Osteocyte (in vitro differentiated cells): ENCODE results near the gene HIVEP3. TPM values are rescaled to one million over a fixed set of nuclear protein-coding genes. Genes with fewer than 3 reads are reported as not detected.

Experiments used
- DNase-seq: peaks from one replicate; pipeline ENCODE4 v3.0.0; 2021; ENCODE audit warnings: mixed read lengths; ENCODE audit not compliant: unreplicated experiment; ENCODE audit errors: extremely low spot score
- H3K27ac Mint-ChIP-seq: one replicate; pipeline ENCODE4 v1.8.0; 2021; ENCODE audit warnings: mild to moderate bottlenecking, mixed read lengths; ENCODE audit not compliant: unreplicated experiment
- H3K27me3 Mint-ChIP-seq: one replicate; pipeline ENCODE4 v1.8.0; 2021; ENCODE audit warnings: mixed read lengths; ENCODE audit not compliant: unreplicated experiment
- H3K36me3 Mint-ChIP-seq: one replicate; pipeline ENCODE4 v1.8.0; 2021; ENCODE audit warnings: mixed read lengths; ENCODE audit not compliant: unreplicated experiment
- H3K4me1 Mint-ChIP-seq: one replicate; pipeline ENCODE4 v1.8.0; 2021; ENCODE audit warnings: mixed read lengths; ENCODE audit not compliant: unreplicated experiment
- H3K4me3 Mint-ChIP-seq: one replicate; pipeline ENCODE4 v1.8.0; 2021; ENCODE audit warnings: mild to moderate bottlenecking, moderate library complexity, mixed read lengths; ENCODE audit not compliant: unreplicated experiment
- H3K9me3 Mint-ChIP-seq: one replicate; pipeline ENCODE4 v1.8.0; 2021; ENCODE audit warnings: mixed read lengths; ENCODE audit not compliant: unreplicated experiment
- total RNA-seq: library from RNA; stranded (reverse); gene quantifications from 2 replicates; pipeline ENCODE4 v1.2.1, GENCODE V29; 2021
- TF ChIP-seq, protein P1 (sequence below): fragments of 200-600 bp; sonication (generic); IDR thresholded peaks from 2 replicates; pipeline ENCODE4 v1.5.0; 2021; ENCODE audit warnings: antibody characterized with exemption, mild to moderate bottlenecking, moderate library complexity

The HIVEP3 gene
- total RNA-seq, 1 donor from 2014 or later = 0.97 TPM

DNA sequence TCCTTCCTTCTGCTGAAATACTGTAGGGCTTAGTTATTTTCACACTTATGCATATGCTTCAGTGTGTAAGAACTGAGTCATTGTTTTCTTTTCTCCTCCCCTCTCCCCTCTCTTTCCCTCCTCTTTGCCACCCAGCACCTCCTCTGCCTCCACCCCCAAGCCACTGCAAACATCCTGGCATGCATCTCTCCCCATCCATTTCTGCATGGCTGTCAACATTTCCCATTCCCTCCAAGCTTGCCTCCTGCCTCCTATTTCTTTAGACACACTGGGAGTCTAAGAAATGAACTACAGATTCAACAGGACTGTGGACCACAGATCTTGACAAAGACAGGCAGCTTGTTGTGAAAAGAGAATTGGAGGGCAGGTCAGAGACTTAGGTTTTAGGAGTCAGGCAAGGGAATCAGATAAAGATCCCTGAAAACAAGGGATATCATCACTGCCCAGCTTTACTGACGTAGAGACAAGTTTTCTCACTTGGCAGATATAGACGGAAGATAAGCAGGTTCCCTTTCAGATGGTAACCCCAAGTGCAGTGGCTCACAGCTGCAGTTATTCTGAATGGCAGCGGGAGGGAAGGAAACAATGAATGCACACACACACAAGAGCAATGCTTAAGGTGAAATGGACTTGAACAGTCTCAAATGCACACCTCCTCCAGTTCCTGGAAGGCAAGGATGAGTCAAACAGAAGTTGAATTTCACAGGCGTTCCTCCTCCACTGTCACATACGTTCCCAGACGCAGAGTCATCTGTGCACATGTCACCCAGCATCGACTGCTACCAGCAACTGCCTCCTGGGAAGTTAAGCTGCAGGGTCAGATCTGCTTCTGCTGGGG lies 56.1 kb downstream of the HIVEP3 start:
- Mint-ChIP-seq H3K27ac (peak overlapping the region; percentile 69), H3K9me3 (no peaks in the 10 kb centered on the region), H3K4me1 (peaks cover 25% of the 10 kb centered on the region), H3K4me3 (no peak overlapping the region), H3K27me3 (no peaks in the 10 kb centered on the region), H3K36me3 (no peaks in the 10 kb centered on the region)
- no peak for DNase-seq
- TF ChIP-seq, protein P1, sequence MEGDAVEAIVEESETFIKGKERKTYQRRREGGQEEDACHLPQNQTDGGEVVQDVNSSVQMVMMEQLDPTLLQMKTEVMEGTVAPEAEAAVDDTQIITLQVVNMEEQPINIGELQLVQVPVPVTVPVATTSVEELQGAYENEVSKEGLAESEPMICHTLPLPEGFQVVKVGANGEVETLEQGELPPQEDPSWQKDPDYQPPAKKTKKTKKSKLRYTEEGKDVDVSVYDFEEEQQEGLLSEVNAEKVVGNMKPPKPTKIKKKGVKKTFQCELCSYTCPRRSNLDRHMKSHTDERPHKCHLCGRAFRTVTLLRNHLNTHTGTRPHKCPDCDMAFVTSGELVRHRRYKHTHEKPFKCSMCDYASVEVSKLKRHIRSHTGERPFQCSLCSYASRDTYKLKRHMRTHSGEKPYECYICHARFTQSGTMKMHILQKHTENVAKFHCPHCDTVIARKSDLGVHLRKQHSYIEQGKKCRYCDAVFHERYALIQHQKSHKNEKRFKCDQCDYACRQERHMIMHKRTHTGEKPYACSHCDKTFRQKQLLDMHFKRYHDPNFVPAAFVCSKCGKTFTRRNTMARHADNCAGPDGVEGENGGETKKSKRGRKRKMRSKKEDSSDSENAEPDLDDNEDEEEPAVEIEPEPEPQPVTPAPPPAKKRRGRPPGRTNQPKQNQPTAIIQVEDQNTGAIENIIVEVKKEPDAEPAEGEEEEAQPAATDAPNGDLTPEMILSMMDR = no peak

DNA sequence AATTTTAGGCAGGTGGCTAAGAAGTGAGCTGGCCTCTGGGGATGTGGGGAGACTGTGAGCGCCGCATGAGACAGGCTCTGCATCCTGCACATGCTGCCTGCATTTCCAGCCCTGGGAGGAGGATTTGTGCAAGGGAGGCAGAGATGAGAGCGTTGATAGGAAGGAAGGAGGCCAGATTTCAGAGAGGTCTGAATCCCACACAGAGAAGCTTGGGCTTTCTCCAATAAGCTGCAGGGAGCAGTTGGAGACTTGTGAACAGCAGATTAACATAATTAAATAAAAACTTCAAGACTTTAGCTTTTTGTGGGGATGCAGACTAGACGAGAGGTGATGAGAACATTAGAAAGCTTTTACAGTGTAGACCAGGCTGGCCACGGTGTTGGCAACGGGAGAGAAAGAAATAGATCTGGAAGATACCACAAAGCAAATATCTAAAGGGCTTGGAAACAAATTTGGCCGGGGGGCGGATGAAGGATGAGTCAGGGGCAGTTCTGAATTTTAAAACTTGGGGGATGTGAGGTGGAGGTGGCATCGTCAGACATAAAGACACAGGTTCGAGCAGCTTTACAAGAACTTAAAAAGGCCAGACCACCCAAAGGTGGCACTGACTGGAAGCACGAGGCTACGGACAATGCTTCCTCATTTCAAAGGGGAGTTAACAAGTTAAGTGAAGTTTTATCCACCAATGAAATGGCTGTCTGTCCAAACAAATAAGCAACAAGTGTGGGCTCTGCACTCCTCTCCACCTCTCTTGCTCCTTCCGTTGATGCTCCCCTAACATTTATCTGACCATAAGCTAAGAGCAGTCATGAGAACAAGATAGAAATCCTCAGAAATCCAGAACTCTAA lies 57.0 kb downstream of the HIVEP3 start:
- Mint-ChIP-seq H3K27me3 (no peaks in the 10 kb centered on the region), H3K4me1 (peaks cover 29% of the 10 kb centered on the region), H3K9me3 (no peaks in the 10 kb centered on the region), H3K27ac (peak overlapping the region; percentile 69), H3K4me3 (peak overlapping the region; percentile 8), H3K36me3 (no peaks in the 10 kb centered on the region)
- DNase-seq = no peak
- TF ChIP-seq, protein P1 = no peak

DNA sequence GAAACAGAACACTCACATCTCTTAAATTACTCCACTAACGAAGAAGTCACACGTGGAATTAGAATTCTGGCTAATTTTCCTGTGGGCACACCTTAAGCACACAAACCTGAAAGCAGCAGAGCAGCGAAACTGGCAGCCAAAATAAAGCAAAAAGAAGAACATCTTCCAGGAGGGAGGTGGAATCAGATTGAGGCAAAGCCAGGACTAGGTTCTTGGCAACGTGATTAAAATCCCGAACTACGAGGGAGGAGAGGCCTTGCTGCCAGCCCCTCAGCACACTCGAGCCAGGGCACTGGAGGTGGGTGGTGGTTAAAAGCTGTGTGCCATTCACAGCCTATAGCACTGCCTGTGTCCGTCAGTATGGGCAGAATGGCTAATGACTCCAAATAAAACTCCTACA lies 58.0 kb downstream of the HIVEP3 start:
- TF ChIP-seq, protein P1 = no peak
- no peaks in the 10 kb centered on the region for H3K27me3 Mint-ChIP-seq
- H3K27ac Mint-ChIP-seq = no peak overlapping the region
- no peaks in the 10 kb centered on the region for H3K9me3 Mint-ChIP-seq
- H3K4me1 Mint-ChIP-seq = peaks cover 31% of the 10 kb centered on the region
- DNase-seq = no peak
- H3K4me3 Mint-ChIP-seq = no peak overlapping the region
- no peaks in the 10 kb centered on the region for H3K36me3 Mint-ChIP-seq

DNA sequence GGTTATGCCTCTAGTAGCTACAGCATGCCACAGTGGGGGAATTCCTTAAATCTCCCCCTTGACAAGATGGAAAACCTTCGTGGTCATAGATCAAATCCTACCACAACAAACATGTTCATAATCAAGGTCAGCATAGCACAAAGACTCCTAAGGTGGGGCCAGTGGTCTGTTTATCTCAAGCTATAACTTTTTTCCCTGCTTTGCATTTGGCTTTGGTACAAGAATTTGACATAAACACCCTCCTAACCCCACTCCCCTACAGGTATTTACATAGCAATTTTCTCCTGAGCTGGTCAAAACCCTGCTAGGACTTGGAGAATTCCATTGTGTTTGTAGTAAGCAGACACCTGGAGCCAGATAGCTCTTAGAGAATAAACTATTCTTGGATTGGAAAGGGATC lies 58.5 kb downstream of the HIVEP3 start:
- no peaks in the 10 kb centered on the region for H3K36me3 Mint-ChIP-seq
- TF ChIP-seq, protein P1 = no peak
- H3K4me3 Mint-ChIP-seq = no peak overlapping the region
- H3K27ac Mint-ChIP-seq = no peak overlapping the region
- no peaks in the 10 kb centered on the region for H3K27me3 Mint-ChIP-seq
- no peak for DNase-seq
- no peaks in the 10 kb centered on the region for H3K9me3 Mint-ChIP-seq
- peaks cover 31% of the 10 kb centered on the region for H3K4me1 Mint-ChIP-seq

DNA sequence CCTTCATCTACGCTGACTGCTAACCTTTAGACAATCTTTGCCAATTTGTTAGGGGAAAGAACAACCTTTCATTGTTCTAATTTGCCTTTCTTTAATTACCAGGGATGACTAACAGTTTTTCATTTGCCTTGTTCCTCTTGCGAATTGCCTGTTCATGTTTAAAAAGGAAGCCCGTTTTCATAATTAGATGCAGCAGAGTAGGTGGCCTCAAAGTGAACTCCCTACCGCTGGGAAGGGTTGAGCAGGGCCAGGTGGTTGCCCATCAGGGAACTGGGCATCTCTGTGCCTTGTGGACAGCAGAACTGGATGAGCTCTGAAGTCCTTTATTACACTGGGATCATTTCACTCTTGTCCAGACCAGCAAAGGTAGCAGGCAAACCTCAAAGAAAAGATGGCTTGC lies 59.0 kb downstream of the HIVEP3 start:
- Mint-ChIP-seq H3K4me3 (no peak overlapping the region), H3K4me1 (peaks cover 31% of the 10 kb centered on the region), H3K27me3 (no peaks in the 10 kb centered on the region), H3K9me3 (no peaks in the 10 kb centered on the region), H3K27ac (no peak overlapping the region), H3K36me3 (no peaks in the 10 kb centered on the region)
- DNase-seq = no peak
- TF ChIP-seq, protein P1 = no peak
